NB4 (cell line): ENCODE results near the gene PACS1.

Source experiments
- CTCF ChIP-seq: IDR thresholded peaks from one replicate; pipeline ENCODE4 v1.5.1; 2012; ENCODE audit warnings: low read depth, low read length
- MAX ChIP-seq: IDR thresholded peaks from 2 replicates; pipeline ENCODE4 v1.6.1; 2011; ENCODE audit warnings: low read depth, low read length
- MYC ChIP-seq: IDR thresholded peaks from 2 replicates; pipeline ENCODE4 v1.6.1; 2011; ENCODE audit warnings: low read depth, low read length
- POLR2A ChIP-seq: IDR thresholded peaks from 2 replicates; pipeline ENCODE4 v1.6.1; 2011; ENCODE audit warnings: mild to moderate bottlenecking; ENCODE audit not compliant: insufficient read length; ENCODE audit errors: extremely low read depth

GRCh38 chr11:66292543-66293332 is 222.7 kb downstream of the PACS1 start:
- TF ChIP-seq POLR2A, result no peak
- TF ChIP-seq CTCF, result no peak
- no peak for TF ChIP-seq MAX
- no peak for TF ChIP-seq MYC
